Measurements from ENCODE around the gene RAB5B. TPM values are rescaled to one million over a fixed set of nuclear protein-coding genes. Genes with fewer than 3 reads are reported as not detected.

Gene RAB5B
- total and polyA plus RNA-seq, 4 donors = 58.4 to 126 (median 101) TPM

GRCh38 chr12:55955800-55956508 is 17.9 kb upstream of the RAB5B start:
- no peak for DNase-seq
- intact Hi-C loops (cut with DNase I) = no loop called here
- 70 to 90% methylated on average over 6 of the region's 6 CpGs for WGBS, 2 donors

DNA sequence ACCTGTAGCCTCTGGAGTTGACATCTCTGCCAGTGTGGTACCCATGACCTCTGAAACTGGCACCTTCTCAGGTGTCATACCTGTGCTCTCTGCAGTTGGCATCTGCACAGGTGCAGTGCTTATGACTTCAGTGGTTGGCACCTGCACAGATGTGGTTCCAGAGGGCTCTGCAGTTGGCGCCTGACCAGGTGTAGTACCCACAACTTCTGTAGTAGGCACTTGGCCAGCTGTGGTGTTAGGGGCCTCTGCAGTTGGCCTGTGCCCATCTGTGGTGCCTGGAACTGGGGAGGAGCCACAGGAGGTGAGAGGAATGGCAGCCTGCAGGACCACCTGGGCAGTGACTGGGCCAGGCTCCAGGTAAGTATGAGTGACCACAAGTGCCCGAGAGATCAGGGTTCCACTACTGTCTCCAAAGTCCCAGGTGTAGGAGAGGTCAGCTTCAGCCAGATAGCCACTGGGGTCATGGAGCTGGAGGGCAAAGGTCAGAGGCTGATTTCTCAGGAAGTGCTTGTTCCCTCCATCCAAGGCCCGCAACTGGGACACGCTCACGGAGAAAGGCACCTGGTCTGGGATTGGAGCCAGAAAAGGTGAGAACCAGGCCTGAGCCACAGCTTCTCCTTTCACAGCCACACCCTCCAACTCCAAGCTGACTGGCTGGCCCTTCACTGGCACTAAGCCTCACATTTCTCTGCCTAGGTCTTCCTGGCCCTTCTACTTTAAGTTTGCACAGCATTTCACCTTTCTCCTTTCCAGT is 16.6 kb upstream of the RAB5B start:
- Histone ChIP-seq H3K27me3 (ENCODE audit: control insufficient read depth in 1 of 2, insufficient read depth in 2 of 2, low read length in 1 of 2) (no peaks in the 10 kb centered on the region), H3K27ac (ENCODE audit: low read depth in 1 of 2, low read length in 2 of 2) (no peak overlapping the region), H3K4me1 (ENCODE audit: control insufficient read depth in 1 of 2, insufficient read depth in 2 of 2, low read length in 2 of 2) (no peaks in the 10 kb centered on the region), H3K4me3 (ENCODE audit: low read length in 2 of 2) (no peak overlapping the region), H3K9me3 (ENCODE audit: control insufficient read depth, low read length) (no peaks in the 10 kb centered on the region), H3K36me3 (ENCODE audit: control insufficient read depth in 1 of 2, insufficient read depth in 2 of 2, low read length in 1 of 2) (no peaks in the 10 kb centered on the region)
- intact Hi-C loops (cut with DNase I) = no loop called here
- ATAC-seq (ENCODE audit: low FRiP score) = no peak
- WGBS, 2 donors = 81 to 86% methylated on average over 5 of the region's 5 CpGs
- DNase-seq = no peak

More at GRCh38 chr12:55955800-55956508, 17.9 kb upstream of the RAB5B start:
- Histone ChIP-seq H3K36me3 (ENCODE audit: control insufficient read depth in 1 of 2, insufficient read depth in 2 of 2, low read length in 1 of 2) (peaks cover 0 to 7% of the 10 kb centered on the region in 2 donors), H3K4me3 (ENCODE audit: low read length in 2 of 2) (no peak overlapping the region), H3K27me3 (ENCODE audit: control insufficient read depth in 1 of 2, insufficient read depth in 2 of 2, low read length in 1 of 2) (no peaks in the 10 kb centered on the region), H3K4me1 (ENCODE audit: control insufficient read depth in 1 of 2, insufficient read depth in 2 of 2, low read length in 2 of 2) (no peaks in the 10 kb centered on the region), H3K9me3 (ENCODE audit: control insufficient read depth, low read length) (no peaks in the 10 kb centered on the region), H3K27ac (ENCODE audit: low read depth in 1 of 2, low read length in 2 of 2) (no peak overlapping the region)
- no peak for ATAC-seq (ENCODE audit: low FRiP score)

- no peaks in the 10 kb centered on the region for H3K27me3 ChIP-seq (ENCODE audit: control insufficient read depth in 1 of 2, insufficient read depth in 2 of 2, low read length in 1 of 2)
- WGBS, 2 donors = 87 to 89% methylated on average over 2 of the region's 2 CpGs
- no peaks in the 10 kb centered on the region for H3K9me3 ChIP-seq (ENCODE audit: control insufficient read depth, low read length)
- no peak overlapping the region for H3K27ac ChIP-seq (ENCODE audit: low read depth in 1 of 2, low read length in 2 of 2)
- no peaks in the 10 kb centered on the region for H3K4me1 ChIP-seq (ENCODE audit: control insufficient read depth in 1 of 2, insufficient read depth in 2 of 2, low read length in 2 of 2)
- H3K36me3 ChIP-seq (ENCODE audit: control insufficient read depth in 1 of 2, insufficient read depth in 2 of 2, low read length in 1 of 2) = no peaks in the 10 kb centered on the region
- H3K4me3 ChIP-seq (ENCODE audit: low read length in 2 of 2) = no peak overlapping the region
- intact Hi-C loops (cut with DNase I) = loop anchor here in 1 of 2 donors (10.0 kb wide), 1 partner anchor 229 kb away; no protein-coding TSS in a partner anchor
- ATAC-seq (ENCODE audit: low FRiP score) = no peak
- no peak for DNase-seq
These were observed 10.1 kb upstream of the RAB5B start for GRCh38 chr12:55963760-55964159.

DNA sequence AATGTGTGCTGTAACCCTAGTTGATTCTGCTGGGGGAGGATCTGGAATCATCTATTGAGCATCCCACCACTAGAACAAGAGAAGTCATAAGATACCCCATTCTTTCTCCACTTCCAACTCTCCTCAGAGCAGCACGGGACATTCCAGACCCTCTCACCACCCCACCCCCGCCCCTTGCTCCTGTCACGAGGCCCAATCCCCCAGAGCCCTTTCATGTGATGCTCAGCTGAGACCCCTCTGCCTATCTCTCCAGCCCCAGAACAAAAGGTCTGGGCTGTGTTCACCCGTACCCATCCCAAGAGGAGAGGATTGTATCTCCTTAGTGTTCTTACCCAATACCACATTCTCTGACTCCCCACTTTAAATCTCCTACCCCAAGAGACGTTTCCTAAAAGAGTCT is 8.6 kb upstream of the RAB5B start:
- DNase-seq (no peak), ATAC-seq (ENCODE audit: low FRiP score) (no peak)
- H3K4me3 ChIP-seq (ENCODE audit: low read length in 2 of 2) = no peak overlapping the region
- no peaks in the 10 kb centered on the region for H3K4me1 ChIP-seq (ENCODE audit: control insufficient read depth in 1 of 2, insufficient read depth in 2 of 2, low read length in 2 of 2)
- 67 to 70% methylated on average over 5 of the region's 5 CpGs for WGBS, 2 donors
- no peaks in the 10 kb centered on the region for H3K36me3 ChIP-seq (ENCODE audit: control insufficient read depth in 1 of 2, insufficient read depth in 2 of 2, low read length in 1 of 2)
- intact Hi-C loops (cut with DNase I) = loop anchor here in 1 of 2 donors (10.0 kb wide), 1 partner anchor 230 kb away; no protein-coding TSS in a partner anchor
- no peak overlapping the region for H3K27ac ChIP-seq (ENCODE audit: low read depth in 1 of 2, low read length in 2 of 2)
- H3K27me3 ChIP-seq (ENCODE audit: control insufficient read depth in 1 of 2, insufficient read depth in 2 of 2, low read length in 1 of 2) = no peaks in the 10 kb centered on the region
- H3K9me3 ChIP-seq (ENCODE audit: control insufficient read depth, low read length) = no peaks in the 10 kb centered on the region

- no peaks in the 10 kb centered on the region for H3K27me3 ChIP-seq (ENCODE audit: control insufficient read depth in 1 of 2, insufficient read depth in 2 of 2, low read length in 1 of 2)
- H3K27ac ChIP-seq (ENCODE audit: low read depth in 1 of 2, low read length in 2 of 2) = peak within 1 kb of the TSS in 1 of 2 donors; percentile 32
- intact Hi-C loops (cut with DNase I) = loop anchor here in 1 of 2 donors (10.0 kb wide), 1 partner anchor 231 kb away; no protein-coding TSS in a partner anchor
- WGBS, 2 donors = 1 to 8% methylated on average over 4 of the region's 4 CpGs
- H3K4me1 ChIP-seq (ENCODE audit: control insufficient read depth in 1 of 2, insufficient read depth in 2 of 2, low read length in 2 of 2) = no peaks in the 10 kb centered on the region
- H3K36me3 ChIP-seq (ENCODE audit: control insufficient read depth in 1 of 2, insufficient read depth in 2 of 2, low read length in 1 of 2) = no peaks in the 10 kb centered on the region
- H3K4me3 ChIP-seq (ENCODE audit: low read length in 2 of 2) = peak within 1 kb of the TSS; percentile 66 to 72
- no peak for DNase-seq
- ATAC-seq (ENCODE audit: low FRiP score) = peak; percentile 27
- no peaks in the 10 kb centered on the region for H3K9me3 ChIP-seq (ENCODE audit: control insufficient read depth, low read length)
These were observed 7.9 kb upstream of the RAB5B start, which contains the start of gene PMEL for GRCh38 chr12:55965941-55966407. Gene PMEL (minus strand): TSS chr12:55966042. CDS start chr12:55966011, 31 bp downstream.

DNA sequence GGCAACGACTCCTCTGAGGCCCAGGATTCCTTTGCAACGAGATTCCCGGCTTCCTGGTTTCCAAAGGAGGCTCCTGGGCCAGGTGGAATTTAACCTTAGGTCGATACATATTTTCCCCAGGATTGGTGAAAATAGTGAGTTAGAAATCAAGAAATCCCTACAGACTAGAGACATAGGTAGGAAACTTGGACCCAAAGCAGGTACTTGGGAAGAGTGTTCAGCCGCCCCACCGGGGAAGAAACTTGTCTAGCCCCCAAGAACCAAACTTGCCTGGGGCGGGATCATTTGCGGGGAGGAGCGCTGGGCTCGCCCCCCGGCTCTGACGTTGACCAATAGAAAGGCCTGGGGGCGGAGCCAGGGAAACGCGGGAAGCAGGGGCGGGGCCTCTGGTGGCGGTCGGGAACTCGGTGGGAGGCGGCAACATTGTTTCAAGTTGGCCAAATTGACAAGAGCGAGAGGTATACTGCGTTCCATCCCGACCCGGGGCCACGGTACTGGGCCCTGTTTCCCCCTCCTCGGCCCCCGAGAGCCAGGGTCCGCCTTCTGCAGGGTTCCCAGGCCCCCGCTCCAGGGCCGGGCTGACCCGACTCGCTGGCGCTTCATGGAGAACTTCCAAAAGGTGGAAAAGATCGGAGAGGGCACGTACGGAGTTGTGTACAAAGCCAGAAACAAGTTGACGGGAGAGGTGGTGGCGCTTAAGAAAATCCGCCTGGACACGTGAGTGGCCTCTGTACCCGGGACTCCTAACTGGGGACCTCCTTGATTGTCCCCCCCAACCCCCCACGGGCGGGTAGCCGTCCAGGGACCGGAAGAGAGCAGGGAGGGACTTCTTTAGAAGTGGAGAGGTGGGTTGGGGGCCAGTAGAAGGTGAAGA is 7.2 kb upstream of the RAB5B start, which contains the start of gene CDK2:
TSS of gene CDK2 (plus strand) at position 423 of the 874 bp plus-strand sequence. CDS start at position 602, 179 bp downstream.
- DNase-seq (peak; percentile 95 to 98), ATAC-seq (ENCODE audit: low FRiP score) (peak; percentile 96)
- intact Hi-C loops (cut with DNase I) = loop anchor here in 1 of 2 donors (10.0 kb wide), 1 partner anchor 232 kb away; no protein-coding TSS in a partner anchor
- peak within 1 kb of the TSS in 1 of 2 donors; percentile 32 for H3K27ac ChIP-seq (ENCODE audit: low read depth in 1 of 2, low read length in 2 of 2)
- no peaks in the 10 kb centered on the region for H3K27me3 ChIP-seq (ENCODE audit: control insufficient read depth in 1 of 2, insufficient read depth in 2 of 2, low read length in 1 of 2)
- no peaks in the 10 kb centered on the region for H3K4me1 ChIP-seq (ENCODE audit: control insufficient read depth in 1 of 2, insufficient read depth in 2 of 2, low read length in 2 of 2)
- WGBS, 2 donors = 0 to 1% methylated on average over 41 to 45 of the region's 45 CpGs
- H3K9me3 ChIP-seq (ENCODE audit: control insufficient read depth, low read length) = no peaks in the 10 kb centered on the region
- H3K4me3 ChIP-seq (ENCODE audit: low read length in 2 of 2) = peak within 1 kb of the TSS; percentile 66 to 72
- no peaks in the 10 kb centered on the region for H3K36me3 ChIP-seq (ENCODE audit: control insufficient read depth in 1 of 2, insufficient read depth in 2 of 2, low read length in 1 of 2)

DNA sequence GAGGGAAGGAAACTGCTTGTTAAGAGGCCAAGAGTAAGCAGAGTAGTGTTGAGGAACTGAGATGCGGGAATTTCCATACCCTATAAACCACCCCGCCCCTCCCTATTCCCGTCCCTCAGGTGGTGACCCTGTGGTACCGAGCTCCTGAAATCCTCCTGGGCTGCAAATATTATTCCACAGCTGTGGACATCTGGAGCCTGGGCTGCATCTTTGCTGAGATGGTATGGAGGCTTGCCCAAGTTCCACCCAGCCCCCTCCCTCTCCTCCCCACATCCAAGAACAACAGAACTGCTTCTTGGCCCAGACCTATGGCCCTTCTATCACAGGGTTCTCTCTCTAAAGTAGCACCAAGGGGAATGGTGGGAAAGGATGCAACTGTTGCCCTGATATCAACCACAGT is 4.5 kb upstream of the RAB5B start:
- DNase-seq = no peak
- no peaks in the 10 kb centered on the region for H3K4me1 ChIP-seq (ENCODE audit: control insufficient read depth in 1 of 2, insufficient read depth in 2 of 2, low read length in 2 of 2)
- no peak overlapping the region for H3K27ac ChIP-seq (ENCODE audit: low read depth in 1 of 2, low read length in 2 of 2)
- no peaks in the 10 kb centered on the region for H3K9me3 ChIP-seq (ENCODE audit: control insufficient read depth, low read length)
- intact Hi-C loops (cut with DNase I) = loop anchor here in 1 of 2 donors (10.0 kb wide), 1 partner anchor 235 kb away; no protein-coding TSS in a partner anchor
- ATAC-seq (ENCODE audit: low FRiP score) = no peak
- H3K27me3 ChIP-seq (ENCODE audit: control insufficient read depth in 1 of 2, insufficient read depth in 2 of 2, low read length in 1 of 2) = no peaks in the 10 kb centered on the region
- no peak overlapping the region for H3K4me3 ChIP-seq (ENCODE audit: low read length in 2 of 2)
- H3K36me3 ChIP-seq (ENCODE audit: control insufficient read depth in 1 of 2, insufficient read depth in 2 of 2, low read length in 1 of 2) = no peaks in the 10 kb centered on the region
- WGBS, 2 donors = 76 to 81% methylated on average over 4 of the region's 4 CpGs

GRCh38 chr12:55970775-55971174 is 3.1 kb upstream of the RAB5B start:
- no peaks in the 10 kb centered on the region for H3K27me3 ChIP-seq (ENCODE audit: control insufficient read depth in 1 of 2, insufficient read depth in 2 of 2, low read length in 1 of 2)
- H3K36me3 ChIP-seq (ENCODE audit: control insufficient read depth in 1 of 2, insufficient read depth in 2 of 2, low read length in 1 of 2) = no peaks in the 10 kb centered on the region
- H3K4me1 ChIP-seq (ENCODE audit: control insufficient read depth in 1 of 2, insufficient read depth in 2 of 2, low read length in 2 of 2) = peaks cover 0 to 3% of the 10 kb centered on the region in 2 donors
- no peak for DNase-seq
- H3K9me3 ChIP-seq (ENCODE audit: control insufficient read depth, low read length) = no peaks in the 10 kb centered on the region
- WGBS, 2 donors = 89% methylated on average over 7 of the region's 7 CpGs
- intact Hi-C loops (cut with DNase I) = loop anchor here in 1 of 2 donors (5.0 kb wide), 1 partner anchor 38 kb away; the partner anchor contains the start of gene DGKA
- H3K27ac ChIP-seq (ENCODE audit: low read depth in 1 of 2, low read length in 2 of 2) = no peak overlapping the region
- H3K4me3 ChIP-seq (ENCODE audit: low read length in 2 of 2) = no peak overlapping the region
- ATAC-seq (ENCODE audit: low FRiP score) = no peak
